Pons (tissue), 1 donor: ENCODE measurements around the gene AK8.

Experiments used
- DNase-seq: peaks from one replicate; pipeline ENCODE4 v3.0.0-alpha.2; 2016; ENCODE audit warnings: low spot score

AK8 gene

GRCh38 chr9:132770770-132771310 lies 107.2 kb downstream of the AK8 start:
- no peak for DNase-seq

- peak; percentile 41 for DNase-seq
These were observed 107.9 kb downstream of the AK8 start for GRCh38 chr9:132769906-132770769.

GRCh38 chr9:132768932-132769905 lies 108.9 kb downstream of the AK8 start:
- peak; percentile 26 for DNase-seq

GRCh38 chr9:132763574-132763973 lies 114.5 kb downstream of the AK8 start:
- DNase-seq: no peak

GRCh38 chr9:132762896-132763295 lies 115.2 kb downstream of the AK8 start:
- DNase-seq: no peak

- DNase-seq: no peak
These were observed 116.5 kb downstream of the AK8 start for GRCh38 chr9:132761602-132762001.

GRCh38 chr9:132760057-132760456 lies 118.0 kb downstream of the AK8 start:
- DNase-seq: no peak

- no peak for DNase-seq
These were observed 121.1 kb downstream of the AK8 start for GRCh38 chr9:132757016-132757415.

GRCh38 chr9:132756214-132756845 lies 121.8 kb downstream of the AK8 start:
- DNase-seq: no peak

GRCh38 chr9:132755096-132755495 lies 123.0 kb downstream of the AK8 start:
- DNase-seq: no peak

GRCh38 chr9:132754236-132754635 lies 123.8 kb downstream of the AK8 start:
- no peak for DNase-seq

GRCh38 chr9:132753593-132753880 lies 124.5 kb downstream of the AK8 start:
- DNase-seq: no peak

GRCh38 chr9:132752877-132753592 lies 125.0 kb downstream of the AK8 start:
- no peak for DNase-seq

GRCh38 chr9:132750668-132751067 lies 127.4 kb downstream of the AK8 start:
- no peak for DNase-seq

- no peak for DNase-seq
These were observed 128.8 kb downstream of the AK8 start for GRCh38 chr9:132749306-132749705.

- no peak for DNase-seq
These were observed 129.6 kb downstream of the AK8 start for GRCh38 chr9:132748450-132748849.

GRCh38 chr9:132745756-132746709 lies 132.1 kb downstream of the AK8 start:
- no peak for DNase-seq

GRCh38 chr9:132744881-132745755 lies 133.0 kb downstream of the AK8 start:
- DNase-seq: no peak

- DNase-seq: no peak
These were observed 134.1 kb downstream of the AK8 start for GRCh38 chr9:132743931-132744479.
